ENCODE data around the gene FAM76B.

FAM76B gene

GRCh38 chr11:95776859-95777258 lies 12.7 kb downstream of the FAM76B start:
- Mint-ChIP-seq H3K4me1 (no peaks in the 10 kb centered on the region), H3K27ac (no peak overlapping the region), H3K36me3 (ENCODE audit: low read depth) (peaks cover 64% of the 10 kb centered on the region), H3K27me3 (ENCODE audit: low read depth, poor library complexity) (no peaks in the 10 kb centered on the region), H3K9me3 (no peaks in the 10 kb centered on the region), H3K4me3 (no peak overlapping the region)
- TF ChIP-seq CTCF (IDR thresholded peaks at IDR 0.05), result no peak
- DNase-seq, result no peak

DNA sequence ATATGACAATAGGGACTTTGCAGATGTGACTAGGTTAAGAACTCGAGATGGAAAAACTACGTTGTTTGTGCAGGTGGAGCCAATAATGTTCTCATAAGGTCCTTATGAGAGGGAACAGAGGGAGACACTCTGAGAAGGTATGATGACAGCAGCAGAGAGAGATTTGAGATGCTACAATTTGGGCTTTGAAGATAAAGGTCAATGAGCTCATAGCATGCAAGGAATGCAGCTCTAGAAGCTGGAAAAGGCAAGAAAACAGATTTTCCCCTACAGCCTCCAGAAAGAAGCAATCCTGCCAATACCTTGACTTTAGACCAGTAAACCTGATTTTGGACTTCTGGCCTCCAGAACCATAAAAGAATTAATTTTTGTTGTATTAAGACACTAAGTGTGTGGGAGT lies 21.1 kb downstream of the FAM76B start:
- Mint-ChIP-seq H3K4me1 (no peaks in the 10 kb centered on the region), H3K27me3 (ENCODE audit: low read depth, poor library complexity) (no peaks in the 10 kb centered on the region), H3K27ac (no peak overlapping the region), H3K4me3 (no peak overlapping the region), H3K36me3 (ENCODE audit: low read depth) (peaks cover 13% of the 10 kb centered on the region), H3K9me3 (no peaks in the 10 kb centered on the region)
- DNase-seq, result no peak
- TF ChIP-seq CTCF (IDR thresholded peaks at IDR 0.05), result no peak

- no peak for DNase-seq
- H3K27ac Mint-ChIP-seq, result no peak overlapping the region
These were observed 22.1 kb downstream of the FAM76B start for GRCh38 chr11:95767498-95767897.

GRCh38 chr11:95766701-95767100 lies 22.9 kb downstream of the FAM76B start:
- no peak for TF ChIP-seq CTCF (IDR thresholded peaks at IDR 0.05)
- H3K27me3 Mint-ChIP-seq (ENCODE audit: low read depth, poor library complexity), result no peaks in the 10 kb centered on the region

More at GRCh38 chr11:95767498-95767897, 22.1 kb downstream of the FAM76B start:
- Mint-ChIP-seq H3K27me3 (ENCODE audit: low read depth, poor library complexity) (no peaks in the 10 kb centered on the region), H3K4me3 (no peak overlapping the region), H3K36me3 (ENCODE audit: low read depth) (peaks cover 7% of the 10 kb centered on the region), H3K4me1 (no peaks in the 10 kb centered on the region), H3K9me3 (no peaks in the 10 kb centered on the region)
- TF ChIP-seq CTCF (IDR thresholded peaks at IDR 0.05), result no peak

GRCh38 chr11:95764267-95764898 lies 25.2 kb downstream of the FAM76B start:
- Mint-ChIP-seq H3K4me1 (no peaks in the 10 kb centered on the region), H3K36me3 (ENCODE audit: low read depth) (no peaks in the 10 kb centered on the region), H3K4me3 (no peak overlapping the region), H3K9me3 (no peaks in the 10 kb centered on the region), H3K27me3 (ENCODE audit: low read depth, poor library complexity) (no peaks in the 10 kb centered on the region), H3K27ac (no peak overlapping the region)
- TF ChIP-seq CTCF (IDR thresholded peaks at IDR 0.05), result peak; percentile 76
- DNase-seq, result no peak

More at GRCh38 chr11:95766701-95767100, 22.9 kb downstream of the FAM76B start:
- H3K4me3 Mint-ChIP-seq, result no peak overlapping the region
- no peak for DNase-seq
- no peaks in the 10 kb centered on the region for H3K9me3 Mint-ChIP-seq
- H3K36me3 Mint-ChIP-seq (ENCODE audit: low read depth), result peaks cover 6% of the 10 kb centered on the region
- no peaks in the 10 kb centered on the region for H3K4me1 Mint-ChIP-seq
- no peak overlapping the region for H3K27ac Mint-ChIP-seq

DNA sequence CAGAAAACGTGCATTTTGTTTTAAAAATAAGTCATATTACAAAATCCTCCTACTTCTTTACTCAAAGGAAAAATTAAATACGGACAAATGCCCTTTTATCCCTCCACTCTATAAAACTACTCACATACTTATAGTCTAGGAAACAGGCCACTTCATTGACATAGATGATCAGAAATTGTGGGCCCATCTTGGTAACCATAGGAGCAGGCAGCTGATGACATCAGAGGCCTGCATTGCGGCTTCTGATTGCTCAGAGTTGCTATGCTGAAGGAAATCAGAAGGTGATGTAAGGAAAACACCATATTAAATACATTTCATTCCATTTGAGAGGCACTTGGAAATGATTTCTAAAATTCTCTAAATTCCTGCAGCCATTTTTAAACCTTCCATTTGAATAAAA lies 27.0 kb downstream of the FAM76B start:
- DNase-seq, result no peak
- H3K4me3 Mint-ChIP-seq, result no peak overlapping the region
- H3K4me1 Mint-ChIP-seq, result no peaks in the 10 kb centered on the region
- H3K9me3 Mint-ChIP-seq, result no peaks in the 10 kb centered on the region
- H3K27ac Mint-ChIP-seq, result no peak overlapping the region
- H3K36me3 Mint-ChIP-seq (ENCODE audit: low read depth), result no peaks in the 10 kb centered on the region
- H3K27me3 Mint-ChIP-seq (ENCODE audit: low read depth, poor library complexity), result no peaks in the 10 kb centered on the region
- TF ChIP-seq CTCF (IDR thresholded peaks at IDR 0.05), result no peak

Measured in nephron progenitor cell (in vitro differentiated cells).